NT2/D1 (cell line): Measurements from ENCODE around the gene ZBTB20.

Experiments used
- YY1 ChIP-seq: IDR thresholded peaks from 2 replicates; pipeline ENCODE4 v1.6.1; 2011; ENCODE audit not compliant: insufficient read length, insufficient read depth
- ZNF274 ChIP-seq: IDR thresholded peaks from 2 replicates; pipeline ENCODE4 v1.6.1; 2011; ENCODE audit warnings: mild to moderate bottlenecking, low read depth, low read length

GRCh38 chr3:114716126-114716525 lies 431.0 kb downstream of the ZBTB20 start:
- TF ChIP-seq ZNF274: no peak
- no peak for TF ChIP-seq YY1
